Activated CD4-positive, alpha-beta T cell treated with anti-CD3 and anti-CD28 coated beads for 1 hour (primary cell): ENCODE data around the gene SKIDA1.
A peak's percentile ranks its signal among the peaks of the same experiment; 100 is the strongest.

ENCODE experiments used
- DNase-seq: peaks from one replicate; pipeline ENCODE4 v3.0.0-alpha.2; 2020

The SKIDA1 gene

DNA sequence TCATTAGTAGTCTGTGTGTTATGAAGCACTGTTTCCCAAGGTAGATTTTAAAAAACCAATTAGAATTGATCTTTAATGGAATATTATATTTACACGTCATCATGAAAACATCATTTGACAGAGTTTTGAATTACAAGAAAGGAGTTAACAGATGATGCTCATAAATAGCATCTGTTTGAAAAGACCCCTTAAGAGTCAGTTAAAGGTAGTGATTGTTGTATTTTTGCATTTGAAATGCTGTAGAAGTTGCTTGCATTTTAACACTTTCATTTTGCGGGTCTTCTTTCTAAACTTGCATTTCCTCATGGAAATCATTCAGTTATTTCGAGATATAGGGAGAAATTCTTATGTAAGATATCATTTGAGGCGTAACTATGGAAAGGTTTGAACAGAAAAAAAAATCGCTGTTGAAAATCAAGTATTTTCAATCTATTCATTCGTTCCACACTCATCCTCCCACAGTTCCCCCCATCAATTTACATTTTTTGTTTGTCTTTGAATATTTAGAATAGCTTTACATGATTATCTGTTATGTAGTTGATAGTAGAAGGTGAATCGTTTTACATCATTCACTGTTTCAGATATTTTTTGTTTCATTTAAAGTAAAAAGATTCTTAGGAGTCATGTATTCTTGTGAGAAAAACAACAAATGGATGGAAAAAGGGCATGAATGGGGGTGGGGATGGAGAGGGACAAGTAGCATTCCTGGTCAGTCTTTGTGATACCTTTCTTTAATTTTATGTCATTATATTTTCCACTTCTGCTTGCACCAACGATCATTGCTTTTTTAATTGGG, 3.0 kb upstream of the SKIDA1 start:
- DNase-seq = no peak

DNA sequence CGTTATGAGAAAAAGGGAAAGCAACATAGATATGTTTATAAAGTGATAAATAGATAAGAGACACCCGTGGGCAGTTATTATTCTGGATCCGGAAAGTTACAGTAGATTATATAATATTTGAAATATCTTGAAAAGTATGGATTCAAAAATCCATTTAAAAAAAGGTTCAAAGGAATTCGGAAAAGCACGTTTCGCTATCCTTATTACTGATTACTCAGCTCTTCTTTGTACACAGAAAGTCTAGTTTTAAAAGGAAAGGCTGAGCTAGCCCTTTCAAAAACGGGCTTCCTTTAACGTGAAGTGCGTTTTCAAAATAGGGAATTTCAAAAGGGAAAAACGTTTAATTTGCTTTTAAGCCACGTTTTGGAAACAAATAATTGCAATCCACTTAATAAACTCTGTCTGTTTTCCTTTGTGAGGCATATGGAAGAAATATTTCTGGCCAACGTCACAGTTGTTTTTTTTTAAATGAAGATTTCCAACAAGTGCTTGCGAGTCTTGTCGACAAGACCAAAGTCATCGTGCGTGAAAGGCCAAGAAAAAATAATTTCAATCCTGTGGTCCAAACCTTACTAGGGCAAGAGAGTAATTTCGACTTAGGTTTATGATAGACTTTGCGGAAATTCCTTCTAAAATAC, 2.2 kb upstream of the SKIDA1 start:
- no peak for DNase-seq

DNA sequence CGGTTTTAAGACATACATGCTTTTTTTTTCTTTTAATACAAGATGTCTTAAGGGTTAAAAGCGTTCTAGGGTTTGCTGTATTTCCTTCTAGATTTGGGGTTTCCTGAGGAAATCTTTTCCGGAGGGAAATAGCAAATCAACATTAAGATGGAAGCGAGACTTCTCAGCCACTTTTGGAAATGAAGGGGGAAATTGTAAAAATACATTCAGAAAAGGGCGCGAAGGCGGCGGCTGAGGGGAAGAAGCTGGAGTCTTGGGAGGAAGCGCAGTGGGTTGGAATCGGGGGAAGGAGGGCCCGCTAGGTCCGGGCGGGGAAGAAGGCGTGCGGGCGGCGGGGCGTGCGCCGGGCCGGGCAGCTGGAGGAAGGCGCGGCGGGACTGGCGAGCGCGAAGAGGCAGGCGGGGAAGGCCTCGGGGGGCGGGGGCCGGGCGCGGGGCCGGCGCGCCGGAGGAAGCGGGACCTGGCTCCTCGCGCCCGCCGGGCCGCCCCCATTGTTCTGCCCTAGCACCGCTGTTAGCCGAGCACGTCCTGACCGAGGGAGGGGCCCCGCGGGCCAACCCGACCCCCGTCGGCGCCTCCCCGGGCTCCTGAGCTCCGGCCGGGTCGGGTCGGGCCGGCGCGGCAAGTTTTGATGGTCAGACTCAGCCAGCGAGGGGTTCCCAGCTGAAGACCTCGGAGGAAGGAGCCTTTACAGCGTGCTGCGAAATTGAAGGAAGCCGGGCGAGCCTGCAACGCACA, 1.5 kb upstream of the SKIDA1 start:
- DNase-seq = no peak

DNA sequence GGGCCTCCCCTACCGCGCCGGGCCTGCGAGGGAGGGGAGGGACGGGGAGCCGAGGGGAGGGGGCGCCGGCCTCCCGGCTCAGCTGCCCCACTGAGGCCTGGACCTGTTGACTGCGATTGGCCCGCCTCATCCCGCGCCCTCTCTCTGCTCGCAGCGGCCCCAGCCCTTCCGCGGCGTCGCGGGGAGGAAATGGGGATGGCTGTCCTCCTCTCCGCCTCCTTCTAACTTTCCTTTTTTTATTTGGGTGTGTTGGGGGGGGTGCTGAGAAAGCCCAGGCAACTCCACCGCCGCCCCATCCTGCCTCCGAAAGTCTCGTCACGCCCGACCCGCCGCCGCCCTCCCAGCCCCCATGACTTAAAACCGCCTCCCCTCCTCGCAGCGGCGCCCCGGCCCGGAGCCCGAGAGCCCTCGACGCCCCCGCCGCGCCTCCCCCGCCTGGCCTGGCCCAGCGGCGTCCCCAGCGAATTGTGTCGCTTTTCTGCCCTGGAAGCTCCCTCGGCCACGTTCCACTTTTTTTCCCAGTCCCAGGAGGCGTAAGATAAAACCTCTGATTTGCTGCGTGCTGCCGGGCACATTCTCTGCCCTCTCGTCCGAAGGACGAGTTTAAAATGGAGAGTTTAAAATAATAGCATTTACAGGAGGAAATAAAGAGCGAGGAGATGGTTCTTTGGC, 842 bp upstream of the SKIDA1 start:
- peak; percentile 29 for DNase-seq

DNA sequence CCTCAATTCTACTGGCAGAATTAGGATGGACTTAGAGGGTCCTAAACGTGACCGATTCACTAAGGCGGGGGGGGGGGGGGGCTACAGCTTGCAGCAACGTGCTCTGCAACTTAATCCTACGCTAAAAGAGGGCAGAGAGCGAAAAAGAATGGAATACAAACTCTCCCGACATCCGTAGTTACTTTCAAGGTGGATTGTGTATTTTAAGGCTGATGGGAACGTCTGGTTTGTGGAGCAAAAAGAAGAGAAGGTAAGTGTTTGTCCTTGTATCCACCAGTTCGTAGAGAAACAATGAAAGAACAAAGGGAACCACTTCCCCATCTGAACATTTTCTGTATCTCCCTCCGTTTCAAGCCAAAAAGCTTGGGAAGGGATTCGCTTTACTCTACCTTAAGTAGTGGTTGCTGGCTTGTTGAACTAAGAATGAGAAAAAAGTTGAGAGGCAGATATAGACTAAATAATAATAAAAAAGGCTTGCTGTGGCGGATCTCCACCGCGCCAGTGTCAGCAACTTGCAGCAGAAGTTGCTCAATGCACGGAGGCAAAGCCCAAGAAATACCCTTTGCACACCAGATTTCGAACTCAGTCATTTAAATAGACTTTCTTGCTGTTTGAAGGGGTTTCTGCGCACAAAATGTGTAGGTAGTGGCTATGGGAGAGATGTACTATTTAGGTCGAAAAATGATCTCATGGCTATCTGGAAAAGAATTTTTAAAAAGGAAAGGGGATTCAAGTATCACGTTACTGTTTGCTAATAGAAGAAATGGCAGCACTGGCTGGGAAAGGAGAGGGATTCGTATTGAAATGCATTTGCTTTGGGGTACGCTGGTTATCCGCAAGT, 736 bp downstream of the SKIDA1 start:
- DNase-seq = no peak

DNA sequence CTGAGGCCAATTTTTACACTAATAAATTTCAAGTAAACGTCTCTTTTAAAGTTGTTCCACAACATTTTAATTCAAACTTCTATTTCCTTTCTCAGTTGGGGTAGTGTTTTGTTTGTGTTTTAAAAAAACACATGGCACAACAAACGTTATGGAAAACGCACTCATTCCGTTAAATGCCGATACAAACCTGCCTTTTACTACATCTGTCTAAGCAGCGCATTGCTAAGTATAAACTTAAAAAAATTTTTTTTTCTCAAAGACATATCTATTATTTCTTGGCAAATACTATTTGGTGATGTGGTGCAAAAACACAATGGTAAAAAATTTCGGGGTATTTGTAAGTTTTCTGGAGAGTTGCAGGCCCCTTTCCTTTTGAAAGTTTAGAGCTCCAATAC, 1.4 kb downstream of the SKIDA1 start:
- no peak for DNase-seq

DNA sequence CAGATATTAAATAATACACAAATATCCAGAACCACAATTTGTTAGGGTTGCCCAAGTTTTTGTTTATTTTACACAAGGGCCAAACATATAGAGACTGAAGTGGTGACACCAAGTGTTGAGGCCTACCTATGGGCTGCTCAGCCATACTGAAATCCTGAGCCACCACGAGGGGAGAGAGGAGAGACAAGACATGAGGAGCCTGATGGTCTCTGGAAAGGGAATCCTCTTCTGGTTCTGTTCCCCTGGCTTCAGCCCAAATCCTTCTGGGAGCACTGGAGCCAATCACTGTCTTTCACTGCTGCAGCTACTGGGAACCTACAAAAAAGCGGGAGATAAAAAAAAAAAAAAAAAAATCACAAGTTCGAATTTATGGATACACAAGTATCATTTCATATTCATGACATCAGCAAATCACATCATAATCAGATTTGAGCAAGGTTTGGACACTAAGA, 1.9 kb downstream of the SKIDA1 start:
- DNase-seq = no peak

DNA sequence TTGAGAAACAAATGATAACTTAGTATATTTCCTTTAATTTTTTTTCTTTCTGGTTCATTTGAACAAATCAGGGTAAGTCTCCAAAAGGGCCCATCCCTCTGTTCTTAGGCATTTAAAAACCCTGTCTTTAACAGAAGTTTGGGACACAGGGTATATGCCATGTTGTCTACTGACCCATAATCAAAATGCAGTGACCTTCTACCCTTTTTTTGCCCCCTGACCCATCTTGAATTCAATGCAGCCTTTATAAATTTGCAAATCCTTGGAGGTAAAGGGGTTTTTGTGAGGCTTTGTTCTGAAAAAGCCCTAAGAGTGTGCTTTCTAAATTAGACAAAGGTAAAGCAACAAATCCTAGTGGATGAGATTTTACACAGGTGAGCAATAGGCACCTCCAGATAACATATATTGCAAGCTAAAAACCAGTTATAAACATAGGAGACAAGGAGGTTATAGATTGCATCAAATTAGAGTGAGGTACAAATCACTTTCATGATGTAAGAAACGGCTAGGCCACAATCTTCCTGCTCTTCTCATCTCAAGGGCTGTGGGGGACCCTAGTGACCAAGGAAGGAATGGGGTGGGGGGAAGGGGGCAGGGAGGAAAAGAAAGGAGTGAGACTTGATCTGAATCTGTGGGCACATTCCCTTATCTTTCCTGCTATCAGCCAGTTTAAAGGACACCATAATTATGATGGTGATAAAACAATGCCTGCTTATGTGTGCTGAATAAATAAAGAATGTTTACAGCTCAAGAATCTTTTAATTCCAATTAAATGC, 2.7 kb downstream of the SKIDA1 start:
- no peak for DNase-seq

DNA sequence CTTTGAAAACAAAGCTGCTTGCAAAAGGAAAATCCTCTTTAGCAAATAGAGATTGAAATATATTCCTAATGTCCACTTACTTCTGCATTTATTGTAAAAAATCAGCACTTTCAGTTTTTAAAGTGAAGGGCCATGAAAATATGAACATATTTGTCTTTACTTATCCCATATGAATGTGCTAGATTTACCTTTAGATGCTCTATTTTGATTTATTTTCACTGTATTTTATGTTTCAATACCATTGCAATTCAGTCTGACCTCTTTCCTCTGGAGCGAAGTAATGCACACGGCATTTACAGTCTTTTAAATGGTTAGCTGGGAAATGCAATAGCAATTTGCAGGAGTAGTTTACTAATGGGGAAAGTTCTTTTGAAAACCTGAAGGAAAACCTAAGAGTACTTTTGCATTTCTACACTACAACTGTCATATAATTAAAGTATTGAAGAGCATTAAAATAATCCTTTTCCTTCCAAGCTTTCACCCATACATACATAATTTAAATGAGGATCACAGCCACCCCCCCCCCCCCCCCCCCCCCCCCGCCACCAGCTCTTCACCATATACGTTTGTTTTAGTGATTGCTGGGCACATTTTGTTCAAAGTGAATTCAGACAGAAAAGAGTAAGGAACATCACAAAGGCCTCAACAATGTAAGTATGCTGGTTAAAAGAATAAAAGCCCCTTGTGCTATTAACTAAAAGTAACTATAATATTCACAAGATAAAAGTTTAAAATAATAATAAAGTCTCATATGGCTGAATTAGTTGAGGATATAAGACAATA, 3.5 kb downstream of the SKIDA1 start:
- no peak for DNase-seq

DNA sequence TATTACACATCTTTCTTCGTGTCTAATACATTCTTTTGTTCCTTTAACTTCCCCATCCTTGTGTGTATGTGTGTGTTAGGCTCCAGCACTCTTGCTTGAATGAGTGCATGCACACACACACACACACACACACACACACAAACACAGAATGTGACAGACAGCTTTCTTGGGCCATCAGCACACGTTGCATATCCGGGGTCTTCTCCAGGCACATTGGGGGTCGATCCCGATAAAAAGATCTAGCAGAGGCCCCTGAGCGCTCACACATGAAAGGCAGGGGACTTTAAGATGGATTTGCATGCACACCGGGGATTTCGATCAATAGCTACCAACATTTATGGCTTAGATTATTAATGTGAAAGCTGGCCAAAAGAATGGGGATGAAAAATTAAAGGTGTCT, 4.5 kb downstream of the SKIDA1 start:
- no peak for DNase-seq

DNA sequence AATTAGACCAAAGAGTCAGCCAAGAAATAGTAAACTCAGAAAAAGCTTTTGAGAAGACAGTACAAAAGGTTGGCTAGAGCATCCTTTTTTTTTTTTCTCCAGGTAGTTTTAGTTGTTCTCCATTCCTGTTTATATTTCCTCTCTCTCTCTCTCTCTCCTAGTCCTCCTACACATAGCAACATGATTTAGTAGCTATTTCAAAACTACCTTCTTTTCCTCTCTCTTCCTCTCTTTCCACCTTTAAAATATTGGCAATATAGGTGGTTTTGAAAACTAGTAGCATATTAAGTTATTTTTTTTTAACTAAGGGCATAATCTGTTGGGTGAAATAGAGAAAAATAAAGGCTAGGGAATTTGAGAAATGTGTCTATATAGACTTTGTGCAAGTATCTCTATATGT, 5.0 kb downstream of the SKIDA1 start:
- no peak for DNase-seq

DNA sequence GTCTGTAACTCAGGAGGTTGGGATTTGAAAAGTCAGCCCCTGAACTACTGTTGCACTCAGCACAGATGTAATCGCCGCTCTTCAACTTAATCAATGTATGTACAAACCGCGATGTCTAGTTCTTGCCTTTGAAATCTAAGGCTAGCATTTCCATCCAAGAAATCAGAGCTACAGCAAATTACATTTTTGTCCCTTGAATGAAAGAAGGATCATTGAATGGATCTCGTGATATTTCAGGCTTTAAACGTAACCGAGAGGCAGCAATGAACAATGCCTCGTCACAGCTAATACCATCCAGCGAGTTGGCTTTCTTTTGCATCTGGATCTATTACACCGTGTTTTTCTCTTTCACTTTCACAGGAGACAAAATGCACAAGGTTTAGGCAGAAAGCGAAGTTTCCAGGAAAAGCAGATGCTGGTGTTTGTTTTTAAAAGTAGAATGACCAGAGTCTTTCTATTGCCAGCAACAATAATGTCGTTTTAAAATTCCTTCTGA, 5.5 kb downstream of the SKIDA1 start:
- DNase-seq = no peak

DNA sequence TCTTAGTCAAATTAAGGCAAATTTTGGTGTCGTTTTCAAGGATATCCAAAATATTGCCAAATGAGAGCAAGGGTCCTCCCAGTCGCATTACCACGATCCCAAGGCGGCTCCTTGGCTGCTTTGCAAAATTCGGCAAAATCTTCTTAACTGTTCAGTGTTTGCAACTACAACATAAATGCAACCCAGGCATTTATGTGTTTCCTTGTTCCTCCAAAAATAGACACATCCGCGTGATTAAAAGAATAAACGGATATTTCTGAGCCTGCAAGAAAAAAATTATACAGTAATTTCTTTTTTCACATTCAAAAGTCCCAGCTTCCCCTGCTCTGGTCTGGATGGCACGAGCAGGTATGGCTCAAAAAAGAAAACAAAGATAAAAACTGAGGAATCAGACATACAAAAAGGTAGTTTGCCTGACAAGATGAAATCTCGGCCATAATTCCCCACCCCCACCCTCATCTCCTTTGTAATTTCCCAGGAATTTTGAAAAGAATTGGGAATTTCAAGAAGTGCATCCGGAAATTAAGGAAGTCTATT, 6.0 kb downstream of the SKIDA1 start:
- DNase-seq = no peak

DNA sequence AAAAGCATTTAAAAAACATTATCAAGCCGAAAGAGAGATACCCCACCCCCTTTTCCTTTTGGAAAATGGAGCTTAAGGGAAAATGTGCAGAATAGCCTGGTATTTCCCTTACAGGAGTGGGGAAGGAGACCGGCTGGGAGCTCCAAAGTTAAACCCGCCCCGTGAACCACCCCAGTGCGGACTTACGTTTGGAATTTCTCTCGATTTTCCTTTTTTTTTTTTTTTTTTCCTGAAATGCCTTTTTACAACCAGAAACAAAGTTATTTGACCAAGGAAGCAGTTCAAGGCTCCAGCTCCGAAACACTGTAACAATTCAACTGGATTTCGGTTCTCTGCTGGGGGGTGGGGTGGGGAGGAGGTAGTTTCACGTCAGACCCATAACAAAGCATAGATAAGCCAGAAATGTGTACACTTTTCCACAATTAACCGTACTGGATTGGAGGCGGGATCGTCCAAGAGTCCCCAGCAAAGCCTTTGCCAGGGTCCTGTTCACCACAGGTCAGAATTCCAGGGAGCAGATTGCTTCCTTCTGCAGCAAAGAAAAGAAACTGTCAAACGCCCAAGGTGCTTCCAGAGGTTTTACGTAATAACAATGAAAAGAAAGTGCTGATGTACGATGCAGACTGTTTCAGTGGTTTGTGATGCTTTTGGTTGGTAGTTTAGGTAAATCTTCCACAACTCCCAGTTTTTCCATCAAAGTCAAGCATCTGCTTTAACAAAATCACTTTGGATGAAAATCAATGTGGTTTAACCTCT, 6.7 kb downstream of the SKIDA1 start:
- no peak for DNase-seq

DNA sequence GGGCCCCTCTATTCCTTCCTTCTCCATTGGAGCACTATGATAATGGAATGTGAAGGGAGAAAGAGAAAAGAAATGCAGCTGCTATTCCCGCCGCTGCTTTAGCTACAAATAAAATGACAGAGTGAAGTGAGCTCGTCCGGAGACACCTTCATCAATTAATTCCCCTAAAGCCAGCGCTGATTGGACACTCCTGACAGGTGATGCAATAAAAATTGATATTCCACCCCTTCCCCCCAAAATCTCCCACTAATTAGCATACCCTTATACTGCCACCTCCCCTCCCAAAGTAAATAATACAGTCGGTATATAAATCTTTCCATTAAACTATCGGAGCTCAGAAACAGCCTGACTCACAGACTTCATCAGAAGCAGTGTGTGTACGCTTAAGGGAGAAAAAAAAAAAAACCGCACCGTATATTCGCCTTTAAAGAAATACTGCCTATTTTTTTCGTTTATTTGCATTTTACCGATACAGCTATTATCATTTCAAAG, 7.3 kb downstream of the SKIDA1 start:
- DNase-seq = no peak

DNA sequence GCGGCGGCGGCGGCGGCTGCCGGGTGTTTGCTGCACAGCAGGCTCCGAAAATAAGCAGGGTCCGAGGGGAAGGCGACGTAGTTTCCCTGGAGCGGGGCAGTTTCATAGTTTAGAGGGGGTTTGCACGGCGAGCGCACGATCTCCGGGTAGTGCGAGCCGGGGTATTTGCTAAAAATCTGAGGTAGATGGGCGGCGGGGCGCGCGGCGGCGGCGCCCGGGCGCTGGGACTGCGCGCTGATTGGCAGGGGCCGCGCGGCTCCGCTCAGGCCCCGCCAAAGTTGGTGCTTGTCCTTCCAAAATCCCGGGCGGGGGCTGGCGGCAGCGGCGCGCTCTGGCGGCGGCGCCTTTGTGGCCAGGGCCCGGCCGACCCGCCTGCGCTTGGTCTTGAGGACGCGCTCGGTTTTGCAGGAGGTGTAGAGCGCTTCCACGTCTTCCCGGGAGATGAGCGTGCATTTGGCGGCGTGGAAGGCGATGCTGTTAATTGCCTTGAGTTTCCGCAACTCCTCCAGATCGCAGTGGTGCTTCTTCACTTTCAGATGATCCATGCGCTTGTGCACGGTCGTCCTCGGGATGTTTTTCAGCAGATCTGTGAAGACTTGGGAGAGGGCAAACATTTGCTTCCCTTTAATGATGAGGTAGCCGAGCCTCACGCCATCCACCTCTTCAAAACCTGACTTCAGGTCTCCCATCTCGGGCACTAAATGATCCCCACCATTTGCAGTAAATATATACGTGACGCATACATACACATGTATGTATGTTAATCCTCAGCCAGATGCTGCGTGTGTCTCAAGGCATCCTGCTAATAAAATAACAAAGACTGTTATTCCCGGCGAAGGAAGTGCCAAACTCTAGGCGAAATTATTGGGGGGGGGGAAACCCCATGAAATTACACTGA, 8.1 kb downstream of the SKIDA1 start:
- no peak for DNase-seq

DNA sequence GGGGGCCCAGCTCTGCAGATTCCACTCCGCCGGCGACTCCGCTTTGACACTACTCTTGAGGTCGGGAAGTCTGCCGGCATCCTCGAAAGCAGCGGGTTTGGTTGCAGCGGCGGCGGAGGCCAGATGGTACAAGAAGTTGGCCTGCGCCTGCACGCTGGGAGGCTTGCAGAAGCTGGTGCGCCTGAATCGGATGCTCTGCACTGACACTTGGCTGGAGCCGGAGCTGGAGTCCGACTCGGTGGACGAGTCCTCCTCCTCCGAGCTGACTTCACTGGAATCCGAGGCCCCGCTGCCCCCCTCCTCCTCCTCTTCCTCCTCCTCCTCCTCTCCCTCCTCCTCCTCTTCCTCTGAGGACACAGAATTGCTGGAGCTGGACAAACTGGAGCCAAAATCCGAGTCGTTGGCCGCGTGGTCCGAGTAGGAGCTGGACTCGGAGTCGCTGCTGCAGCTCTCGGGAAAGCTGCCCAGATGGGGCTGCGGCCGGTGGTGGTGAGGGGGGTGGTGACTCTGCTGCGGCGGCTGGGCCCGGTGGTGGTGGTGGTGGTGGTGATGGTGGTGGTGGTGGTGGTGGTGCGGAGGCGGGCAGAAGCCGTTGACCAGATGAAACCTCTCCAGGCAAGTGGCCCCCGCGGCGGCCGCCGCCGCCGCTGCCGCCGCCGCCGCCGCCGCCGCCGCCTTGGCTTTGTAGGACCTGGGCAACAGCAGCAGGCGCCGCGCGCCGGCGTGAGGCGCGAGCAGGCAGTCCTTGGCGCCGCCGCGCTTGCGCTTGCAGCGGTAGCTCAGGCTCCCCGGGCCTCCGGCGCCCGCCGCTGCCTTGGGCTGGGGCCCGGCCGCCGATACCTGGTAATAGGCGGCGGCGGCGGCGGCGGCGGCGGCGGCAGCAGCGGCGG, 9.0 kb downstream of the SKIDA1 start:
- no peak for DNase-seq
